ENCODE results near the gene LCN6.

LCN6 gene

GRCh38 chr9:136722969-136723356, 25.4 kb downstream of the LCN6 start:
- no peak overlapping the region for H3K4me3 ChIP-seq (ENCODE audit: low read depth, low read length)
- peak; percentile 71 for DNase-seq
- no peaks in the 10 kb centered on the region for H3K27me3 ChIP-seq
- H3K36me3 ChIP-seq: peaks cover 70% of the 10 kb centered on the region
- TF ChIP-seq, protein P1, sequence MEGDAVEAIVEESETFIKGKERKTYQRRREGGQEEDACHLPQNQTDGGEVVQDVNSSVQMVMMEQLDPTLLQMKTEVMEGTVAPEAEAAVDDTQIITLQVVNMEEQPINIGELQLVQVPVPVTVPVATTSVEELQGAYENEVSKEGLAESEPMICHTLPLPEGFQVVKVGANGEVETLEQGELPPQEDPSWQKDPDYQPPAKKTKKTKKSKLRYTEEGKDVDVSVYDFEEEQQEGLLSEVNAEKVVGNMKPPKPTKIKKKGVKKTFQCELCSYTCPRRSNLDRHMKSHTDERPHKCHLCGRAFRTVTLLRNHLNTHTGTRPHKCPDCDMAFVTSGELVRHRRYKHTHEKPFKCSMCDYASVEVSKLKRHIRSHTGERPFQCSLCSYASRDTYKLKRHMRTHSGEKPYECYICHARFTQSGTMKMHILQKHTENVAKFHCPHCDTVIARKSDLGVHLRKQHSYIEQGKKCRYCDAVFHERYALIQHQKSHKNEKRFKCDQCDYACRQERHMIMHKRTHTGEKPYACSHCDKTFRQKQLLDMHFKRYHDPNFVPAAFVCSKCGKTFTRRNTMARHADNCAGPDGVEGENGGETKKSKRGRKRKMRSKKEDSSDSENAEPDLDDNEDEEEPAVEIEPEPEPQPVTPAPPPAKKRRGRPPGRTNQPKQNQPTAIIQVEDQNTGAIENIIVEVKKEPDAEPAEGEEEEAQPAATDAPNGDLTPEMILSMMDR (IDR thresholded peaks at IDR 0.05; ENCODE audit: low read depth, low read length): no peak
- H3K4me1 ChIP-seq: peaks cover 35% of the 10 kb centered on the region
- H3K9me3 ChIP-seq: no peaks in the 10 kb centered on the region

DNA sequence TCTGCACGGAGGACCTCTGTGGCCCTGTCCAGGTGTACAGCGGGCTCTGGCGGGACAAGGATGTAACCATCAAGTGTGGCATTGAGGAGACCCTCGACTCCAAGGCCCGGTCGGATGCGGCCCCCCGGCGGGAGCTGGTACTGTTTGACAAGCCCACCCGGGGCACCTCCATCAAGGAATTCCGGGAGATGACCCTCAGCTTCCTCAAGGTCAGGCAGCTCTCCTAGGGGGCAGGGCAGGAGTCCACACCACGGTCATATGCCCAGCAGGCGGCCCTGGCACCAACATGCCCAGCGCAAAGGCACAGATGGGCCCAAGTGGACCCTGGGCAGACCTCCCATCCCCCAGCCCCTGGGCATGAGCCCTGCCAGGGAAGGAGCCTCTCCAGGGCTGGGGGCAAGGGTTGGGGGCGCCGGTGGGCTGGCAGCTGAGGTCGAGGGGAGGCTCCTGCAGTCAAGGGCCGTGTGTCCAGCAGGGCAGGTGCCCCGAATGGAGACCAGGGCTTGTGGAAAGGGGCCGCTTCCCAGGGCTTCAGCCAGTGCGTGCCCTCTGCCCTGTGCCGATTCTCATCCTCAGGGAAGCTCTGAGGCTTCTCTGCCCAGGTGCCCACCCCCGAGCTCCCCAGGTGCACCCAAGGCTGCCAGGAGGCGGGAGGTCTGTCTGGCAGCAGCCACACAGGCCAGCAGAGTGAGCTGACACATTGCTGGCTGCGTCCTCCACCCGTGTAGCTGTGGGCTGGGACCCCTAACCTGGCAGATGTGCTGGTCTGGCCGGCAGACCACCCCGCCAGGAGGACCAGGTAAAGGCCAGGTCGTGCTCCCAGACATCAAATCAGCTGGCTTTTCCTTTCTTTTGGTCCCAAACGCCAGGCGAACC, 26.0 kb downstream of the LCN6 start:
- Histone ChIP-seq H3K36me3 (peaks cover 66% of the 10 kb centered on the region), H3K9me3 (no peaks in the 10 kb centered on the region), H3K4me3 (ENCODE audit: low read depth, low read length) (no peak overlapping the region), H3K4me1 (peaks cover 35% of the 10 kb centered on the region), H3K27me3 (no peaks in the 10 kb centered on the region)
- TF ChIP-seq, protein P1 (IDR thresholded peaks at IDR 0.05; ENCODE audit: low read depth, low read length): no peak
- DNase-seq: no peak

DNA sequence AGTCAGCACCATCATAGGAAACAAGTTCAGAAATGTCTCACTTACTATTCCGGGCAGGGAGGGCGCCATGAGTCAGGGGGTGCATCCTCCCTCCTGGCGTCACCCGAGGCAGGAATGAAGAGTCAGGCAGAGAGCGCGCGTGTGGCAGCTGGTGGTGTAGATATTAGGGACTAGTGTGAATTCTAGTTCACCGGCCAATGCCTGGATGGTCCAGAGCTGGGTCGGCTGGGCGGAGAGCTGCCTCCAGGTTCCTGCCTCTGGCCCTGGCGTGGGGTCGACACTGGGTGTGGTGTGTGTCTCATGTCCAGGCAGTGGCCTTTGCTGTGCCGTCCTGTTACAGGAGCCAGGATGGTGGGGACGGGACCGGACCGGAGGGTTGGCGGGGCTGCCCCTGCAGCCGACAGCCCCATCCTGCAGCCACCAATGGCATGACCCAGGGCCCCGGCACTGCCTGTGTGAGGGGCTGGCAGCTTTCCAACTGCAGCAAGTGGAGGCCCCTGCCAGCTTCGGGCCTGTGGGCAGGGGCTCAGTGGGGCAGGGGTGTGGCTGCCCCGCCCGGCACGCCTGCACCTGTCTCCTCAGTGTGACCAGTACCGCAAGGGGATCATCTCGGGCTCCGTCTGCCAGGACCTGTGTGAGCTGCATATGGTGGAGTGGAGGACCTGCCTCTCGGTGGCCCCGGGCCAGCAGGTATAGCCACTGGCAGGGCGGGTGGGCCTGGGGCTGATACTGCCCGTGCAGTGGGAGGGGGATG, 26.8 kb downstream of the LCN6 start:
- no peaks in the 10 kb centered on the region for H3K27me3 ChIP-seq
- H3K9me3 ChIP-seq: no peaks in the 10 kb centered on the region
- H3K4me3 ChIP-seq (ENCODE audit: low read depth, low read length): no peak overlapping the region
- peaks cover 60% of the 10 kb centered on the region for H3K36me3 ChIP-seq
- DNase-seq: peak; percentile 59
- H3K4me1 ChIP-seq: peaks cover 35% of the 10 kb centered on the region
- TF ChIP-seq, protein P1 (IDR thresholded peaks at IDR 0.05; ENCODE audit: low read depth, low read length): no peak

DNA sequence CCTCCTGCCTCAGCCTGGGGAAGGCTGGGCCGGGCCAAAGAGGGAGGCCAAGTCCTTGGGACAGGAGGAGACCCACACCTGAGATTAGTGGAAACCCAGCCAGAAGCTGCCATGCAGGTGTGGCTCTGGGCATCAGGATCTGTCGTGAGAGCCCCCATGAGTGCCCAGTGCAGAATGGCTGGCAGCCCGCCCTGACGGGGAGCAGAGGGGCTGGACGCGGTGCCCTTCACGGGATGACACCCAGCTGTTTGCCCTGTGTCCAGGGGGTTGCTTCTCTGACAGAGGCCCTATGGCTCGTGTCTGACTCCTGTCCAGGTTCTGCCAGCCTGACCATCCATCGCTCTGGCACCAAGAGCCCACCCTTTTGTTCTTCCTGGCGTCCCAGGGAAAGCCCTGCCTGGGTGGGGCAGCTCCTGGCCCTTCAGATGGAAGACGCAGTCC, 27.4 kb downstream of the LCN6 start:
- Histone ChIP-seq H3K27me3 (no peaks in the 10 kb centered on the region), H3K36me3 (peaks cover 55% of the 10 kb centered on the region), H3K9me3 (no peaks in the 10 kb centered on the region), H3K4me1 (peaks cover 33% of the 10 kb centered on the region), H3K4me3 (ENCODE audit: low read depth, low read length) (no peak overlapping the region)
- no peak for DNase-seq
- TF ChIP-seq, protein P1 (IDR thresholded peaks at IDR 0.05; ENCODE audit: low read depth, low read length): no peak

- H3K36me3 ChIP-seq: peaks cover 53% of the 10 kb centered on the region
- H3K9me3 ChIP-seq: no peaks in the 10 kb centered on the region
- peak; percentile 60 for DNase-seq
- H3K27me3 ChIP-seq: no peaks in the 10 kb centered on the region
- TF ChIP-seq, protein P1 (IDR thresholded peaks at IDR 0.05; ENCODE audit: low read depth, low read length): no peak
- no peak overlapping the region for H3K4me3 ChIP-seq (ENCODE audit: low read depth, low read length)
- H3K4me1 ChIP-seq: peaks cover 31% of the 10 kb centered on the region
Observed at GRCh38 chr9:136720251-136720897, 28.0 kb downstream of the LCN6 start.
